Right lobe of liver (tissue), 4 donors: ENCODE data around the gene RBFOX1.

Experiments used
- POLR2A ChIP-seq: fragments of 450-650 bp; IDR thresholded peaks from one replicate; pipeline ENCODE4 v1.6.1; 2017; ENCODE audit warnings: antibody characterized with exemption, mild to moderate bottlenecking
- TF ChIP-seq, protein P1 (sequence below), 4 donors: fragments of 200-600 bp in 3 of 4; fragments of 450-650 bp in 1 of 4; IDR thresholded peaks; one replicate each; pipeline versions ENCODE4 v1.5.1 to v1.8.0; 2016 to 2022; ENCODE audit warnings: antibody characterized with exemption in 4 of 4, mild to moderate bottlenecking in 2 of 4
- donor health status: DM: no; HTN: no; CAD: no.
- donor health status: DM: no; HTN: no; CAD: no.
- donor health status: DM: no; HTN: yes; CAD: no.

GRCh38 chr16:7534749-7535148 lies 202.1 kb downstream of the RBFOX1 start:
- no peak for TF ChIP-seq POLR2A
- TF ChIP-seq, protein P1, sequence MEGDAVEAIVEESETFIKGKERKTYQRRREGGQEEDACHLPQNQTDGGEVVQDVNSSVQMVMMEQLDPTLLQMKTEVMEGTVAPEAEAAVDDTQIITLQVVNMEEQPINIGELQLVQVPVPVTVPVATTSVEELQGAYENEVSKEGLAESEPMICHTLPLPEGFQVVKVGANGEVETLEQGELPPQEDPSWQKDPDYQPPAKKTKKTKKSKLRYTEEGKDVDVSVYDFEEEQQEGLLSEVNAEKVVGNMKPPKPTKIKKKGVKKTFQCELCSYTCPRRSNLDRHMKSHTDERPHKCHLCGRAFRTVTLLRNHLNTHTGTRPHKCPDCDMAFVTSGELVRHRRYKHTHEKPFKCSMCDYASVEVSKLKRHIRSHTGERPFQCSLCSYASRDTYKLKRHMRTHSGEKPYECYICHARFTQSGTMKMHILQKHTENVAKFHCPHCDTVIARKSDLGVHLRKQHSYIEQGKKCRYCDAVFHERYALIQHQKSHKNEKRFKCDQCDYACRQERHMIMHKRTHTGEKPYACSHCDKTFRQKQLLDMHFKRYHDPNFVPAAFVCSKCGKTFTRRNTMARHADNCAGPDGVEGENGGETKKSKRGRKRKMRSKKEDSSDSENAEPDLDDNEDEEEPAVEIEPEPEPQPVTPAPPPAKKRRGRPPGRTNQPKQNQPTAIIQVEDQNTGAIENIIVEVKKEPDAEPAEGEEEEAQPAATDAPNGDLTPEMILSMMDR (IDR thresholded peaks at IDR 0.05): no peak
